ENCODE measurements around the gene DMKN.
"Not testable (repeated sequence)": the region's sequence is repeated elsewhere in the genome, so short reads cannot be mapped to it uniquely, and the experiment has no call there.

Gene DMKN

GRCh38 chr19:35462476-35462953 lies 50.9 kb downstream of the DMKN start:
- Histone ChIP-seq H3F3A (ENCODE audit: control insufficient read depth, insufficient read depth) (peaks cover 8% of the 10 kb centered on the region), H3K27me3 (ENCODE audit: control insufficient read depth, low read length) (peaks cover 75% of the 10 kb centered on the region), H3K4me3 (ENCODE audit: low read length) (peak overlapping the region; percentile 18; the same call in 1 of the 2 replicates), H3K9me2 (replicated peaks; ENCODE audit: control insufficient read depth, low read length) (no peaks in the 10 kb centered on the region), H4K20me1 (ENCODE audit: control insufficient read depth, insufficient read depth, low read depth, low read length) (peaks cover 11% of the 10 kb centered on the region; the same call in 1 of the 2 replicates), H3K4me2 (ENCODE audit: low read length) (peak overlapping the region; percentile 53), H3K36me3 (ENCODE audit: control insufficient read depth, low read length) (no peaks in the 10 kb centered on the region), H3K79me2 (ENCODE audit: control insufficient read depth, low read length) (no peaks in the 10 kb centered on the region), H3K27ac (ENCODE audit: low read depth, low read length) (peak overlapping the region; percentile 50), H3K4me1 (ENCODE audit: control insufficient read depth, low read length) (peaks cover 43% of the 10 kb centered on the region), H3K9me3 (ENCODE audit: control insufficient read depth, insufficient read depth, low read length) (no peaks in the 10 kb centered on the region)
- TF ChIP-seq EZH2phosphoT487 (IDR thresholded peaks at IDR 0.05; ENCODE audit: borderline replicate concordance, low read length) (peak; percentile 75; the same call in 1 of the 2 replicates), CTCF (IDR thresholded peaks at IDR 0.05; ENCODE audit: low read depth, low read length, poor library complexity, severe bottlenecking) (no peak)

- not testable (repeated sequence) for H3K9me2 ChIP-seq (replicated peaks; ENCODE audit: control insufficient read depth, low read length); H3K27ac ChIP-seq (ENCODE audit: low read depth, low read length); H3F3A ChIP-seq (ENCODE audit: control insufficient read depth, insufficient read depth); H3K4me2 ChIP-seq (ENCODE audit: low read length); H3K4me3 ChIP-seq (ENCODE audit: low read length); H3K9me3 ChIP-seq (ENCODE audit: control insufficient read depth, insufficient read depth, low read length); H3K36me3 ChIP-seq (ENCODE audit: control insufficient read depth, low read length); H3K79me2 ChIP-seq (ENCODE audit: control insufficient read depth, low read length)
- Histone ChIP-seq H4K20me1 (ENCODE audit: control insufficient read depth, insufficient read depth, low read depth, low read length) (peaks cover 11% of the 10 kb centered on the region; the same call in 1 of the 2 replicates), H3K27me3 (ENCODE audit: control insufficient read depth, low read length) (peaks cover 75% of the 10 kb centered on the region), H3K4me1 (ENCODE audit: control insufficient read depth, low read length) (peaks cover 43% of the 10 kb centered on the region)
These were observed 51.7 kb downstream of the DMKN start for GRCh38 chr19:35461788-35462187.

- H3K27ac ChIP-seq (ENCODE audit: low read depth, low read length) = no peak overlapping the region
- H3K9me2 ChIP-seq (replicated peaks; ENCODE audit: control insufficient read depth, low read length) = no peaks in the 10 kb centered on the region
- H4K20me1 ChIP-seq (ENCODE audit: control insufficient read depth, insufficient read depth, low read depth, low read length) = peaks cover 11% of the 10 kb centered on the region; the same call in 1 of the 2 replicates
- peaks cover 70% of the 10 kb centered on the region for H3K27me3 ChIP-seq (ENCODE audit: control insufficient read depth, low read length)
- no peak overlapping the region for H3K4me2 ChIP-seq (ENCODE audit: low read length)
- H3K4me1 ChIP-seq (ENCODE audit: control insufficient read depth, low read length) = peaks cover 43% of the 10 kb centered on the region
- H3K79me2 ChIP-seq (ENCODE audit: control insufficient read depth, low read length) = no peaks in the 10 kb centered on the region
- no peaks in the 10 kb centered on the region for H3K9me3 ChIP-seq (ENCODE audit: control insufficient read depth, insufficient read depth, low read length)
- peaks cover 8% of the 10 kb centered on the region for H3F3A ChIP-seq (ENCODE audit: control insufficient read depth, insufficient read depth)
- no peak overlapping the region for H3K4me3 ChIP-seq (ENCODE audit: low read length)
- no peaks in the 10 kb centered on the region for H3K36me3 ChIP-seq (ENCODE audit: control insufficient read depth, low read length)
- TF ChIP-seq EZH2phosphoT487 (IDR thresholded peaks at IDR 0.05; ENCODE audit: borderline replicate concordance, low read length) (no peak), CTCF (IDR thresholded peaks at IDR 0.05; ENCODE audit: low read depth, low read length, poor library complexity, severe bottlenecking) (no peak)
These were observed 52.4 kb downstream of the DMKN start for GRCh38 chr19:35461060-35461459.

- TF ChIP-seq EZH2phosphoT487 (IDR thresholded peaks at IDR 0.05; ENCODE audit: borderline replicate concordance, low read length) (no peak), CTCF (IDR thresholded peaks at IDR 0.05; ENCODE audit: low read depth, low read length, poor library complexity, severe bottlenecking) (no peak)
- Histone ChIP-seq H3K4me3 (ENCODE audit: low read length) (no peak overlapping the region), H3K36me3 (ENCODE audit: control insufficient read depth, low read length) (no peaks in the 10 kb centered on the region), H4K20me1 (ENCODE audit: control insufficient read depth, insufficient read depth, low read depth, low read length) (peaks cover 11% of the 10 kb centered on the region; the same call in 1 of the 2 replicates), H3K27ac (ENCODE audit: low read depth, low read length) (no peak overlapping the region), H3K4me2 (ENCODE audit: low read length) (no peak overlapping the region), H3K79me2 (ENCODE audit: control insufficient read depth, low read length) (no peaks in the 10 kb centered on the region), H3K4me1 (ENCODE audit: control insufficient read depth, low read length) (peaks cover 43% of the 10 kb centered on the region), H3K9me2 (replicated peaks; ENCODE audit: control insufficient read depth, low read length) (no peaks in the 10 kb centered on the region), H3K27me3 (ENCODE audit: control insufficient read depth, low read length) (peaks cover 74% of the 10 kb centered on the region), H3K9me3 (ENCODE audit: control insufficient read depth, insufficient read depth, low read length) (no peaks in the 10 kb centered on the region), H3F3A (ENCODE audit: control insufficient read depth, insufficient read depth) (peaks cover 8% of the 10 kb centered on the region)
These were observed 52.8 kb downstream of the DMKN start for GRCh38 chr19:35460608-35461007.

Data from DOHH2 (cell line).